ENCODE results near the gene REV1.
"Not testable (repeated sequence)": the region's sequence is repeated elsewhere in the genome, so short reads cannot be mapped to it uniquely, and the experiment has no call there.

Gene REV1

GRCh38 chr2:99487906-99488305, 1.9 kb downstream of the REV1 start:
- no peak for DNase-seq (ENCODE audit: low read depth, low spot score)

DNA sequence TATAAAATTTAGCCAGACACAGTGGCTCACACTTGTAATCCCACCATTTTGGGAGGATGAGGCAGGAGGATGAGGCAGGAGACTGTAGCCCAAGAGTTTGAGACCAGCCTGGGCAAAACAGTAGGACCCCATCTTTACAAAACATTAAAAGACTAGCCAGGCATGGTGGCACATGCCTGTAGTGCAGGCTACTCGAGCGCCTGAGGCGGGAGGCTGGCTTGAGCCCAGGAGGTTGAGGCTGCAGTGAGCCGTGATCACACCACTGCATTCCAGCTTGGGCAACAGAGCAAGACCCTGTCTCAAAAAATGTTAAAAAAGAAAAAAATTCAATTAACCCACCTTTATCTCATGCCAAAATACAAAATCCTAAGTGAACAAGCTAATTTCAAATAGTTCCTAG, 4.0 kb downstream of the REV1 start:
- no peak for DNase-seq (ENCODE audit: low read depth, low spot score)

GRCh38 chr2:99485411-99485810, 4.4 kb downstream of the REV1 start:
- DNase-seq (ENCODE audit: low read depth, low spot score): no peak

- no peak for DNase-seq (ENCODE audit: low read depth, low spot score)
Measured at GRCh38 chr2:99484205-99484604, 5.6 kb downstream of the REV1 start.

DNA sequence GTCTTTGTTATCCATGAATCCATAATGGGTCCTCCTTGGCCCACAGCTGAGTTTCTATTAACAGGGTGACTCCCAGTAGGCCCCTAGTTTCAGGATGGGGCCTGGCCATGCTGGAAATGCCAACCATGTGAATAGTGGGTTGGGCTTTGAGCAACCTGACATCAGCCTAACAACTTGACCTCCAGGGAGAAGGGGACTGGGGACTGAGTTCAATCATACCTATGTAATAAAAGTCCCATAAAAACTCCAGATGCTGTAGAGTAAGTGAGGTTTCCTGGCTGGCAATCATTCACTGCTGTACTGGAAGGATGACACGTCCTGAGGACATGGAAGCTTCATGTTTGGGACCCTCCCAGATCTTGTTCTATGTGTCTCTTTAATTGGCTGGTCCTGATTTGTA, 7.9 kb downstream of the REV1 start:
- DNase-seq (ENCODE audit: low read depth, low spot score): no peak

GRCh38 chr2:99481527-99481926, 8.3 kb downstream of the REV1 start:
- no peak for DNase-seq (ENCODE audit: low read depth, low spot score)

- no peak for DNase-seq (ENCODE audit: low read depth, low spot score)
Measured at GRCh38 chr2:99480390-99480789, 9.4 kb downstream of the REV1 start.

DNA sequence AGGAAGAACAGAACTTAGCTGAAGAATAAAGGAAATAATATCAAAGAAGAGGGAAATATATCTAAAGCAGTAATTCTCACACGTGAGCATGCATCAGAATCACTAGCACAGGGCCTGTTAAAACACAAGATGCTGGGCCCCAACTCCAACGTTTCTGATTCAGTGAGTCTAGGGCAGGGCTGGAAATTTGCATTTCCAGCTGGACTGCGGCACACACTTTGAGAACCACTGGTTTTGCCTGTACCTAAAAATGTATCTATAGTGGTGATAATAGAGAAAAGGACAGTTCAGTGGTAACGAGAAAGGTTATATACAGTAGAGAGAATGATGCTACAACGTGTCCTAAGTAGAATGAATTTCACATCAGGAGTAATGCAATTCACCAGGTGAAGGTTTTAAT, 11.2 kb downstream of the REV1 start:
- DNase-seq (ENCODE audit: low read depth, low spot score): no peak

- no peak for DNase-seq (ENCODE audit: low read depth, low spot score)
Measured at GRCh38 chr2:99477054-99477453, 12.8 kb downstream of the REV1 start.

GRCh38 chr2:99476629-99477028, 13.2 kb downstream of the REV1 start:
- DNase-seq (ENCODE audit: low read depth, low spot score): no peak

- not testable (repeated sequence) for DNase-seq (ENCODE audit: low read depth, low spot score)
Measured at GRCh38 chr2:99475095-99475494, 14.7 kb downstream of the REV1 start.

DNA sequence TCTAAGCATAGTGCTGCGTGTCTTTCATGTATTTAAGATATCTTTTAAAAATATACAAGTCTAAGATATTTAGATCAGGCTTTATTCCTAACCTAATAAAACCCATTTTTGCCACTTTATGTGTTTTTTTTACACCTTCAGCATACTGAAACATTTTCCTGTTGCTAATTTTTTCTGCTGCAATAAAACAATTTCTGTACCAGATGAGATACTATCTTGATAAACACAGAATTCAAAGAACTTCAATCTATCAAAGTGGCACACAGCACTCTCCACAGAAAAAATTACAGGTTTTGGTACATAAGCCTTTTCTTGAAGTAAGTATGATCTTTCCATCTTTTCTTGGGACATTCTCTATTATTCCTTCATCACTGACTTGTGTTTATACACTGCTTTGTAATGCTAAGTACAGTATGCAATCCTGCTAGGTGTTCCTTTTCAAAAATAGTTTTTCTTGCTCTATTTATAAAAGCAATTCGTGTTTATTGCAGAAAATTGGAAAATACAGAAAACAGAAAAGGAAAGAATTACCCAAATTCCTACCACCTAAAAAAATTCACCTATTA, 16.2 kb downstream of the REV1 start:
- DNase-seq (ENCODE audit: low read depth, low spot score): no peak

- DNase-seq (ENCODE audit: low read depth, low spot score): no peak
Measured at GRCh38 chr2:99472600-99472960, 17.2 kb downstream of the REV1 start.

GRCh38 chr2:99471654-99472599, 17.9 kb downstream of the REV1 start:
- no peak for DNase-seq (ENCODE audit: low read depth, low spot score)

- no peak for DNase-seq (ENCODE audit: low read depth, low spot score)
Measured at GRCh38 chr2:99470957-99471356, 18.9 kb downstream of the REV1 start.

DNA sequence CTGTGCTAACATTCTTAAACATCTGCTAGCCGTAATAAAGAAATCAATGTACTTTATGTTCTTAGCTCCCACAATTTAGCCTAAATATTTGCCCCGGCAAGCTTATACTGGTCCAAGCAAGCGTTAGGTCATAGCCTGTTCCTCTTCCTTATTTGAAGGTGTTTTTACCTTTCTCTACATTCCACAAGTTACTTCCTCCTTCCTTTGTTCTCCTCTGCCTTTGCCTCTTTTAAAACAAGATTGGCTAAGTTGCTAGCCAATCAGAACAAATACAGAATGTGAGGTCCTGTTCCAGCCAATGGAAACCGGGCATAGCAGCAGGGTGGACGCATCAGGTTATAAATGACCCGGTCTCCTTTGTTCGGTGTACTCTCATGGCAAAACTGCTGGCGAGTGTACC, 19.4 kb downstream of the REV1 start:
- DNase-seq (ENCODE audit: low read depth, low spot score): not testable (repeated sequence)

DNA sequence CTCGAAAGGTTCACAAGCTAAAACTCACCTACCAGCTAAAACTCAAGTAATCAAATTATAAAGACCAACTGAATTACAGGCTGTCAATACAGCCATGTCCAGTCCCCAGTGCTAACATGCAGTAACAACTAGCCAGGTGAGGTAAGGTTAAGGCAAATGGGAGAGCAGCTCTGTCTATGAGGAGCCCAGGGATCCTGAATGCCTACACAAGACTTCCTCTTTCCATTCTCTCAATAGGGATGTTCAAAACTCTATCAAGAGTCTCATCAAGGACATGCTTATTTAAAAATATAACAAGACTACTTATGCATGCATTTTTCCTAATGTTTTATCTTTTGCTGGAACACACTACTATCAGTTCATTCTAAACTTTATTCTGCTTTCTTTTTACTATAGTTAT, 20.4 kb downstream of the REV1 start:
- no peak for DNase-seq (ENCODE audit: low read depth, low spot score)

- DNase-seq (ENCODE audit: low read depth, low spot score): no peak
Measured at GRCh38 chr2:99468155-99468554, 21.7 kb downstream of the REV1 start.

DNA sequence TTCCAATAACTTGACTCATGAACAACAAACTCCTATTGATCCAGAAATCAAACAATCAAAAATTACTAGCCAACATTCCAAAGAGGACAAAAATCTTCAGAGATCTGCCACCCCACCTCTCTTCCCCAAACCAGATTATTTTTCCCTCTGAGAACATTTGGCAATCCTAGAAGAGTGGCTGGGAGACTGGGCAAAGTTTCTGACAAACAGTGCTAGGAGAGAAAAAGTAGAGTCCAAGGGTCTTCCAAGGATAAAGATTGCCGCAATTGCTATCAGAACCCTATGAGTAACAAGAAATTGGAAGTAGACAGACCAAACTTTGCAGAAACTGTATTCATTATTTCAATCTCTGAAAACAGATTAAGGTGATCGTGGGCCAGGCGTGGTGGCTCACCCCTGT, 22.4 kb downstream of the REV1 start:
- no peak for DNase-seq (ENCODE audit: low read depth, low spot score)

GRCh38 chr2:99461828-99462483, 27.9 kb downstream of the REV1 start:
- no peak for DNase-seq (ENCODE audit: low read depth, low spot score)

GRCh38 chr2:99458529-99458928, 31.3 kb downstream of the REV1 start:
- DNase-seq (ENCODE audit: low read depth, low spot score): no peak

DNA sequence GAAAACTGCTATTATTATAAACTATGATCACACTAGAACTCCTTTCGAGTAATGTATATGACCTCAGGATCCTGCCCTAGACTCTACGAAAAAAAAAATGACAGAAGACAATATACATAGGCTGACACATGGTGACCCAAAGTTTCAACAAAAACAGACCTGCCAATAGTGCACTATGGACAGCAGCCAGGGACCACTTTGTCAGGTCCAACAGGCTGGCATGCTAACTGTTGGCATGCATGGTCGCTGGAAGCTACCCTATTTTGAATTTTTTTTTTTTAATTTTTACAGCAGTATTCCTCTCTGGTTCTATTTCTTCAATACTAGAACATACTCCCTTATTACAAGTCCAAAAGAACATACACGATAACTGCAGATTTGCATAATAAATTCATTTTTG, 38.1 kb downstream of the REV1 start:
- DNase-seq (ENCODE audit: low read depth, low spot score): no peak

- DNase-seq (ENCODE audit: low read depth, low spot score): no peak
Measured at GRCh38 chr2:99451280-99451679, 38.5 kb downstream of the REV1 start.

Measured in activated CD4-positive, CD25-positive, alpha-beta regulatory T cell treated with anti-CD3 and anti-CD28 coated beads, Interleukin-2, amount 50 U/mL, for 16 hours (primary cell).